GM18505 (cell line): ENCODE measurements around the gene TELO2.
"Not testable (repeated sequence)": the region's sequence is repeated elsewhere in the genome, so short reads cannot be mapped to it uniquely, and the experiment has no call there.

Experiments used
- ATAC-seq: cut with Tn5 transposase; IDR thresholded peaks from one replicate; pipeline ENCODE4 v1.9.1; 2021; ENCODE audit not compliant: unreplicated experiment
- POLR2A ChIP-seq: IDR thresholded peaks from 4 replicates; pipeline ENCODE4 v1.6.1; 2011; ENCODE audit warnings: borderline replicate concordance; ENCODE audit not compliant: insufficient read depth, insufficient read length; ENCODE audit errors: extremely low read depth

TELO2 gene

DNA sequence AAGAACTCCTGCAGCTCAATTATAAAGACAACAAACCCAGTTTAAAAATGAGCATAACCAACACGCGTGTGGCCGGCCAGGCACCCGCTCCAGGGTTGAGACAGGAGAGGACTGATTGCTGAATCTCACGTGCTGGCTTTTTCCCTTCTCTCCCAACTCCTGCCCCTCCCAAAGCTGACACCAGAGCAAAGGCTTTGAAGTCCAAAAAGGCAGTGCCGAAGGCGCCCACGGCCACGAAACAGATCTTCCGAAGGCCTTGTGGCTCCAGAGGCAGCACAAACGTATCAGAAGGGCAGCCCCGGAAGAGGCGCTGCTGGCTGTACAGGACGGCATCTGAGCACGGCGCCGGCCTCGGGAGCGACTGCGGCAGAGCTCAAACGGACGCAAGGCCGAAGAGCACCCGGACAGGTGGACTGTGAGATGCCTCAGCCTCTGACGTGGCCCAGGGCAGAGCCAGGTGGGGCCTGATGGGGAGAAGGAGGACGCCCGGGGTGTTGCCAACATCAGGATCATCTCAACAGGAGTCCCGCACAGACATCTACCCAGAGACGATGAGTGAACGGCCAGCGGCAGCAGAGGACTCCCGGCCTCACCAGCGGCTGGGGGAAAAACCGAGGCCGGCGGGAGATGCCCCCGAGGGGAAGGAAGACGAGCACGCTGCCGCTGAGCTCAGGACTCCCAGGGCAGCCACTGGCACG is 28.8 kb upstream of the TELO2 start:
- ATAC-seq = no peak
- no peak for TF ChIP-seq POLR2A

DNA sequence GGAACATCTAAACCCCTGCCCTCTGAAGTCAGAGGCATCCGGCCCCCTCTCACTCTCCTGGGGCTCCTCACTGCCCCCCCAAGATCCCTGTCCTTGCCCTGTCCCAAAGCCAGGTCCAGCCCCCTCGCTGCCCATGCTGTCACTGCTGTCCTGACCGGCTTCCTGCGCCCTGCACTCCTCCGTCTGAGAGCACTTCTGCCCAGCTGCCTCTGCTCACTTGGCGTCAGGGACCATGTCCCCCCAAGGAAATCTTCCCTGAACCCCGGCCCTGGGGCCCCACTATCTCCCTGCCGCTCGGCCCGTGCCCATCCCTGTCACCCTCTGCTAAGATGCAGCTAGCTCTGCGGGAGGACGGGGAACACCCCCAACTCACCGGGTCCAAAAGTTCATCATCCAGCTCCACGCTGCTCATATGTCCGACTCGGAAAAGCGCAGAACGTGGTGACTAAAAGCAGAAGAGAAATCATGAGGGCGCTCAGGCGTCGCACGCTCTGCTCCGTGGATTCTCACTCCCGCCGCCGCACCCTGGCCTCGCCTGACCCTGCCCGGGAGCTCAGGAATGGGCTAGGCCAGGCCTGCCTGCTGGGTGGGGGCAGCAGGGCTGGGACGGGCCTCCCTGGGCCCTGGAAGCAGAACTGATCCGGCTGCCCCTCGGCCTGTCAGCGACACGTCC is 28.1 kb upstream of the TELO2 start:
- ATAC-seq = no peak
- no peak for TF ChIP-seq POLR2A

DNA sequence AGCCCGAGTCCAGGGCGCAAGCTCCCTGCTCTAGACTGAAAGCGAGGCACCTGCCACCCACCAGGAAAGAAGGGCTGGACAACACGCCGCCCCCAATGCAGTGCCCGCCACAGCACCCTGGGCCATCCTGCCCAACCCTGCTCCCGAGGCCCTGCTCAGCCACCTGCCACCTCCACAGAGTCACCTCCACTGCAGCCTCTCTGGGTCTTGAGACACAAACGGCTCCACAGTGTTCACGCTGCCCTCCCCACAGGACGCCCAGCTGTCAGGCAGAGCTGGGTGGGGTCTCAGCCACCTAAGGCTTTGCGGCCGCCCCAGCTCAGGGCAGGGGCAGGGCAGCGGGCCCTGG is 27.6 kb upstream of the TELO2 start:
- no peak for TF ChIP-seq POLR2A
- ATAC-seq = no peak

DNA sequence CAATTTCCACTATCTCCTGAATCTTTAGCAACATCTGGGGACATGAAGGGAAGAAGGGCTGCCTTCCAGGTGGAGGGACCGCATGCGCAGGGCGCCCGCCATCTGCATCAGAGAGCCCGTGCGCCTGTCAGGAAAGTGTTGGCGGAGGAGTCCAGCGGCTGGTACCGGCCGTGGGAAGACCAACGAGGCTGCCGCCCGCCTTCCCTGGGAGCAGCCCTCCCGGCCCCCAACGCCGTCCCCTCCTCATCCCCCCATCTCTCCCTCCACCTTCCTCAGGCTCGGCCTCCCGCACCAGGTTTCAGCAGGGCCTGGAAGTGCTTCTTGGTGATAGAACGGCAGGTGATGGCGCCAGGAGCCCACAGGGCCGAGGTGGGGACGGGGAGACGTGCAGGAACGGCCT is 27.1 kb upstream of the TELO2 start:
- ATAC-seq = no peak
- no peak for TF ChIP-seq POLR2A

DNA sequence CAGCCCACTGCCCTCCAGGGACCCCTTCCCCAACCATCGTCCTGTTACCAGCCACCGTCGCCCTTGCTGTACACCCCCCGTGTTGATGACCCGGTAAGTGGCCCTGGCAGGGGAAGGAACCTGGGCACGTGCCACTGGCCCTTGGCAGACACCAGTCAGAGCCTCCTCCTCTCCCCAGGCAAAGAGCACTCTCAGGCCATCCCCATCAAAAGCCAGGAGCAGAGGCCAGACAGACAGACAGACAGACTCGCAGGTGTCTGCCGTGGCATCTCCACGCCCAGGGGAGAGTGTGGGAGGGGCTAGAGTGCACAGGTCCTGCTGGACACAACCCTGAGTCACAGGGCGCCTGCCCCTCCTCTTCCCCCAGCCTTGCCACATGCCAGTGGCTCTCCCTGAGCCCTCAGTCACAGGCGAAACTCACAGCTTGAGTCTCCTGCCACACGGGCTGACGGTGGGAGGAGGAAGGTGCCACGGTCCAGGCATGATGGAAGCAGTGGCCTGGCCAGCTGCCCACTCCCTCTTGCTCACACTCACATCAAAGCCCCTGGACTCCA is 26.1 kb upstream of the TELO2 start:
- no peak for ATAC-seq
- no peak for TF ChIP-seq POLR2A

DNA sequence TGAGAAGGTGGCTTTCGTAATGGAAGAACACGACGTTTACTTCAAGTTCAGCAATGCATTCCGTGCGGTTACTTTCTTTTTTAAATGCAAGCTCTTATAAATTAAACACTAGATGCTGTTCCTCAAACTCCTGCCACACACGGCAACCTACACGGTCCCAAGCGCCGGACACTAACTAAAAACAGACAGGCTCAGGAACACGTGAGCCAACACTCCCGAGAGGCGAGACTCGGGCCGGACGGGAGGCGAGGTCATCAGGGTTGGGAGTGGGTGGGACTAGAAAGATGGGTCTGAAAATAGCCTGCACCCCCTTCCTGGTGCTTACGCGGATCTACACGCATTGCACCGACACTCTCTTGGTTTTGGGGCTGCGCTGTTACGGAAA is 24.7 kb upstream of the TELO2 start:
- no peak for ATAC-seq
- no peak for TF ChIP-seq POLR2A

DNA sequence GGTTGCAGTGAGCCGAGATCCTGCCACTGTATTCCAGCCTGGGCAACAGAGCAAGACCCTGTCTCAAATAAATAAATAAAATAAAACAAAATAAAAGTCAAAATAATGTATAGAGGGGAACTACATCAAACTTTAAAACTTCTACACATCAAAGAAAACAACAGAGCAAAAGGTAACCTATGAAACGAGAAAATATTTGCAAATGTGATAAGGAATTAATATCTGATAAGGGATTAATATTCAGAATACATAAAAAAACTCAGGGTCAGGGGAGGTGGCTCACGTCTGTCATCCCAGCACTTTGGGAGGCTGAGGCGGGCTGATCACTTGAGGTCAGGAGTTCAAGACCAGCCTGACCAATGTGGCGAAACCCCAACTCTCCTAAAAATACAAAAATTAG is 24.0 kb upstream of the TELO2 start:
- not testable (repeated sequence) for ATAC-seq

DNA sequence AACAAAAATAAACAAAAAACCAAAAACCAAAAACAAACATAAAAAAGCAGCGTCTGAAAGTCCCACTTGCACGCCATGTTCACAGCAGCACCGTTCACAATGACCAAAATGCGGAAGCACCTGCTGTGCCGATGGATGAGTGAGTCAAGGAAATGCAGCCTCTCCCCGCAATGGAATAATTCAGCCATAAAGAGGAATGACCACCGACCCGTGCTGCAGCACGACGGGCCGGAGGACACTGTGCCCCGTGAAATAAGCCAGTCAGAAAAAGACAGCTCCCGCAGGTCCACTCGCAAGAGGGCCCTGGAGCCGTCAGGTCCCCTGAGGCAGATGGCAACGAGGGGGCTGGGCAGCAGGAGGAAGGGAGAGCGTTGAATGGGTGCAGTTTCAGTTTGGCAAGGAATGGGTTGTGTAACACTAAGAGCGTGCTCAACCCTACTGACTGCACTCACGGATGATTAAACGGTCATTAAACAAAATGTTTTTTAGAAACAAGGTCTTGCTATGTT is 23.4 kb upstream of the TELO2 start:
- no peak for ATAC-seq
- no peak for TF ChIP-seq POLR2A

DNA sequence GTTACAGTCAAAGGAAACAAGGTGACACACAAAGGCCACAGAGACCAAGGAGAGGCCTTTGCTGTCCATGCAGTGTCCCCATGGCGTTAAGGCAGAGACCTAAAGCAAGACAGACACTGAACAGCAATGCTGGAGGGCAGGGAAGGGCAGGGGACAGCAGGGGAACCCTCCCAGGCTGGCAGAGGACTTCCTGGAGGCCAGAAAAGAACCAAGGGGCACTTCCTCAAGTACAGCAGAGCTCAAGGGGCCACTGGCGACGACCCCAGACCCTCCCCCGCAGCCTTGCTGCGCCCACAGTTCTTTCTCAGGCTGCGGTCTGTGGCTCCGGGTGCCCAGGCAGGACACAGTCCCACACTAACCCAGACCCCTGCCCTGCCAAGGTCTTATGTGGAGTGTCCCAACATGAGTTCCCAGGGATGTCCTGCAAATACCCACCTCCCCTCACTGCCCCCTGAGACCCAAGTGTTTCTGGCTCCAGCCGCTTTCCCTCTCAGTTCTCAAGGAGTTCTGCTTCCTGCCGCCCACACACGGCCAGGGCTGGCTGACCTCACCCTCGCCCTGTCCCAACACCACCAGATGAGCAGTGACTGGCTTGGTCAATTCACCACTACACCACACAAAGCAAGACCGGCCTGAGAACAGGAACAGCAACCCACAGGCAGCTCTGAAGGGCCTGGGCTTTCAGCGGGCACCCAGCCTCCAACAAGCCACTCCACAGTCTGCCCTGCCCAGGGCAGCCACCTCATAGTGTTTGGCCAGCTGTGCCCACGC is 22.5 kb upstream of the TELO2 start:
- no peak for ATAC-seq
- no peak for TF ChIP-seq POLR2A

DNA sequence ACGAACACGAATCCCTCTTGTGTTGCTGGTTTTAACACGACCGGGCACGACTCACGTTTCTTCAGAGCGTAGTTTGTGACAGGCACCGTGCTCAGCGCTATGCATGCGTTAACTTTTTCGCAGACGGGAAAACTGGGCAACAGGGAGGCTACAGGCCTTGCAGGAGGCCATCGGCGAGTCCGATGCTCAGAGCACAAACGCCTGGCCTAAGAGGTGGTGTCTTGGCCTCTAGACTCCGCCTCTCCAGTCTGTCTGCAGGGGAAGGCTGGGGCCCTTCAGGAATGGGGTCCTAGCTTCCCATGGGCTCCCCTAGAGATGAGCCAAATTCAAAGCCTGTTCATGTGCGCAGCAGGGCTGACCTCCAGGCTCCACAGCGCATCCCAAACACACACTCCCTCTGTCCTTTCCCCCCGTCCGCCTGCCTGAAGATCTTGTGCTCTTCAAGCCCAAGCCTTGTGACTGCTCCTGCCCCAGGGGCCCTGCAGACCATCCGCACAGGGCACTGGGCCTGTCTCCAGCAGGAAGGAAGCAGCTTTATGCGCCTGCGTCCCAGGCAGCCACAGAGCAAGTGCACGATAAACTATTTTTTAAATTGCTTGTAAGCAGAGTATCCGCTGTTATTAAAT is 21.5 kb upstream of the TELO2 start:
- no peak for ATAC-seq
- TF ChIP-seq POLR2A = no peak

DNA sequence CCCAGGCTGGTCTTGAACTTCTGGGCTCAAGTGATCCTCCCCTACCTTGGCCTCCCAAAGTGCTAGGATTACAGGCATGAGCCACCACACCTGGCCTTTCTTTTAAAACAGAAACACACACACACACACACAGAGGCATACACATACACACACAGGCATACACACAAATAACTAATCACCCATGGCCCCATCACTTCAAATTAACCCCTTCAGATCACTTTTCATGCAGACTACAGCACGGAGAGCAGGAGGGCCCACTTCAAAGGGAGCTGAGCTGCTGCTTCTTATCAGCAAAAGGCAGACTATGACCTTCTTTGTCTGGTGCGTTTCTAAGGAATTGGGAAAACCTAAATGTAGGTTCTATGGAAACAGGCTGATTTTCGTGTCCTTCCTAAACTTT is 20.2 kb upstream of the TELO2 start:
- ATAC-seq = no peak
- TF ChIP-seq POLR2A = no peak

DNA sequence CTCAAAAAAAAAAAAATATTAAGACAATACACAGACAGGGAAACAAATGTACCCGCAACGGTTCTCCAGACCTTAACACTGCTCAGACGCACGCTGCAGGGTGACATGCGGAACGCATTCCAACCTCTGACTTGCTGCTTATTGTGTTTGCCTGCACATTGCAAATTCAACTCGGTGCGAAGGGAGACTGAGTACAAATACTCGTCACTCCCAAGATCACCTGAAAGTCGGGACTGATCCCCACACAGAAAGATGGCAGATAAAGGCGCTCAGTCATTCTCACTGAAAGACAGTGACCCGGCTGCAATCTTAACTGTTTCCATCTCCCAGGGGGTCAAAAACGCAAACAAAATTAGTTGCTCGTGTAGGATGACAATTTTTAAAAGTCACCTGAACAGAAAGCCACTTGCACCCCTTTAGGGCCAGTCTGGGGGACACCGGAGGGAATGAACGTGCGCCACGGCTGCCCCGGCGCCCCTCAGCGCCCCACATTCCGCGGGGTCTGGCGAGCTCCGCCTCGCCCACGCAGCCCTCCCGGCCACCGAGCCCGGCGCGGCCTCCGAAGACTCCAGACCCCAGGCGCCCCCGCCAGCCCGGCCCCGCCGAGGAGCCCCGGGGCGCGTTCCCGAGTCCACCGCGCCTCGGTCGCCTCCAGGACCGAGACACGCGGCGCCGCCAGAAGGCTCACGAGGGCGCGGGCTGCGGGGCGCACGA is 18.9 kb upstream of the TELO2 start:
- peak; percentile 31 for ATAC-seq

More for the DNA sequence above, 18.9 kb upstream of the TELO2 start:
- TF ChIP-seq POLR2A = no peak
